Fibroblast of skin of right quadriceps (primary cell): ENCODE measurements around the gene PLA2G2E.

Experiments
- DNase-seq: peaks from one replicate; pipeline ENCODE4 v3.0.0-alpha.2; 2013

The PLA2G2E gene

GRCh38 chr1:19926296-19927129, 3.1 kb upstream of the PLA2G2E start:
- DNase-seq = no peak

DNA sequence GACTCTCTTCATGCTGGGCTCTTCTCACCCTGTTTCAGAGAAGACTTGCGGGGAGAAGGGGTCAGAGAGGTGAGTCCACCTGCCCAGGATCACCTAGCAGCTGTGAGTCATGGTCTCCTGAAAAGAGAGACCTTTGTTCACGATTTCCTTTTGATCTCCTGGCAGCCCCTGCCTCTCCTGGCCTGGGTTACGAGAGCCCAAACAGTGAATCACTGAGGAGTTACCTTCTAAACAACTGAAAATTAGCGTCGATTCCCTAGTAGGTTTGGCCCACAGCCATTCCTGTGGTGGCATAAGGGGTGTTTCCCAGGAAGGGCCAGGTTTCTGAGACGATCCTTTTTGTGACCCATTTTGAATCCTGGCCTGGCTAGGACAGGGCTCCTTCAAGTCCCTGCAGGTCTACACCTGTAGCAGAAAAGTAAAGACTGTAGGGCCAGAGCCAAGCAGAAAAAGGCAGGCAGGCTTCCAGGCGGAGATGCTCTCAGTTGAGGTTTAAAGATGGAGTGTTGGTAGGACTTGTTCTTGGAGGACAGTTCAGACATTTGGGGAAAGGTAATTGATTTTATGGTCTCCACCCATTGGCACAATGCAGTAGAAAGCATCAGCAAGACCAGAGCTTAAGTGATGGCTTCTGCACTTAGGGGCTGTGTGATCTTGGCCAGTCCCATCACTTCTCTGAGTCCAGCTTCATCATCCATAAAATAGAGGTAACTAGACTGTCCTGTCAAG, 2.1 kb upstream of the PLA2G2E start:
- no peak for DNase-seq

- no peak for DNase-seq
Observed at GRCh38 chr1:19923953-19924346, 533 bp upstream of the PLA2G2E start.

GRCh38 chr1:19922015-19922688, 1.3 kb downstream of the PLA2G2E start:
- no peak for DNase-seq

DNA sequence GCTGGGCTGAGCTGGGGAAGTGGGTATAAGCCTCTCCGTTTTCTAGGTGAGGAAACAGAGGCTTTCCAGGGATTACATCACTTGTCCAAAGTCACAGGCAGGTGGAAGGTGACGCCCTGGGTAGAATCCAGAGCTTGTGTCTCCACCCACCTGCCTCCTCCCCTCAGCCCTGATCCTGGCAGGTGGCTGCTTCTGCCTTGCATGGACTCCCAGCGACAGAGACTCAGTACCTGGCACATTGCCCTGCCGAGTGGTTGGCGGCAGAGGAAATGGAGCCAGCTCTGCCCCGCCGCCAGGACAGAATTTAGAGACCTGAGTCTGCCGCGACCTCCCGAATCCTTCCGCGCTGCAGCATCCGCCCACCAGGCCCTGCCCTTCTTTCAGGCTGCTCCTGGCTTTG, 2.1 kb downstream of the PLA2G2E start:
- DNase-seq = no peak

DNA sequence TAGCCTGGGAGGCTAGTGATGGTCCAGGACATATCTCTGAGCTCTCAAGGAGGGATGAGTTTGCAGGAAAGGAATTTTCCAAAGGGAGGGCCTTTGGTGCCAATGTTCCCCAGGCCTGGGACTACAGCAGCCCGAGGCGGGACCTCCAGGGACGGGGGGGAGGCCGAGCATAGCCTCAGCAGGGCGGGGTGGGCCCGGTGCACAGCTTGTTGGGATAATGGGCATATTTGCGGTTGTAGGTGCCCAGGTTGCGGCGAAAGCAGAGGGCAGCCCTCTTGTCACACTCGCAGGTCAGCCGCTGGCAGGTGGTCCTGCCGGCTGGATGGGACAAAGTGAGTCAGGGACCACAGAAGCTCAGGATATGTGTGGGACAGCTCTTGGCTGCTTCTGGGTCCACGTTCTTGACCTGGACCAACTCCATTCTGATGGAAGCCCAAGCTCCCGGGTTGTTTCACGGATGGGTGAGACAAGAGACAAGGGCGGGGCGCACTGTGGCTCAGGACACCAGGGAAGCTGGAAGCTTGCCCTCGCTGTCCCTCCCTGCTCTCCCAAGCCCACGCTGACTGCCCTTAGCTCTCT, 3.2 kb downstream of the PLA2G2E start:
- no peak for DNase-seq

- peak; percentile 78 for DNase-seq
Observed at GRCh38 chr1:19918057-19918456, 5.4 kb downstream of the PLA2G2E start.

DNA sequence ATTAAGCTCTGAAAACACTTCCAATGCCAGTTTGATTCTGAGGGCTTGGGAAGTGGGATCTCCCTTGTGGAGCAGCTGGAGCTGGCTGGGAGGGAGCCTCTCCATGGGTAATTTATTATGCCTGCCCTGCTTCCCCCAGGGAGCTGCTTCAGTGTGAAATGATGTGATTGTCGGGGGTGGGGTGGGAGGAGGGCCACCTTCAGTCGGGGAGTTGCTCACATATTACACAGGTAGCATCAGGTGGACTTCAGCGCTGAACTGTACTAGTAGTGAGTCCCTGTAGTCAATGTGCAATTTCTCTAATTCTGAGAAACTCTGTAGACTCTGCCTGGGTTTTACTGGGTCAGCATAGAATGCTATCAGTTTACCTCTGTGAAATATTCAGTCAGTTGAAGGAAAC, 12.8 kb downstream of the PLA2G2E start:
- no peak for DNase-seq

DNA sequence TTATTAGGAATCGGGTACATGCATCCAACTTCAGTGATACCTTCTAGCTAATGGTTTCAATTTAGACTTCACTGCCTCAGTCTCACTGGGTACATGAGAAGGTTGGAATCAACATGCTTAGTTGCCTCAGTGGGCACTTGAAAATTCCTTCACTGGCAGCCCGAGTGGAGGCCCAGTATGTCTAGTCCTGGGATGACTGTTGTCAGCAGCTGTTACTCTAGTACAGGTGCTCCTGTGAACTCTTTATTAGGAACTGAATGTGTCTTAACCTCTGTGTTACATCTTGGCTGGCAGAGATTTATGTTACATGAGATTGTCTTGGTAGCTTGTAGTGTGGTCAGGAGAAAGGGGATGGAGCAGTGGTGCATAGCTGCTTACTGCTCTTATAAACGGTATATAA, 13.4 kb downstream of the PLA2G2E start:
- no peak for DNase-seq

- DNase-seq = no peak
Observed at GRCh38 chr1:19909392-19909791, 14.0 kb downstream of the PLA2G2E start.

GRCh38 chr1:19907456-19907855, 16.0 kb downstream of the PLA2G2E start:
- no peak for DNase-seq

- no peak for DNase-seq
Observed at GRCh38 chr1:19903621-19904020, 19.8 kb downstream of the PLA2G2E start.

GRCh38 chr1:19901653-19902052, 21.8 kb downstream of the PLA2G2E start:
- no peak for DNase-seq

- DNase-seq = no peak
Observed at GRCh38 chr1:19894218-19894617, 29.2 kb downstream of the PLA2G2E start.

DNA sequence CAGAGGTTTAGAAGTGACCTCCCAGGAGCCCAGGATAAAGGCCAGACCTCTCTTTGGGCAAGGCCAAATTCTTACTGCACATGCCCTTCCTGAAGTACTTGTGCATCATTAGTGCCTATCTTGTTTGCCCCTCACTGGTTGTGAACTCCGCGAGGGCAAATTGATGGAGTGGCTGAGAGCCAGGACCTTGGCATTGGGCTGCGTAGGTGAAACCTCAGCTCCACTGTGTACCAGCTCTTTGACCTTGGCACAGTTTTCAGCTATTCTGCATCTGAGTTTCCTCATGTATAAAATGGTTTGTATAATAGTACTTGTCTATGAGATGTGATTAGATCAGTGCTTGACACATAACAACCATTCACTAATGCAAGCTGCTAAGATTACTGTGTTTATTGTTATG, 29.7 kb downstream of the PLA2G2E start:
- no peak for DNase-seq

DNA sequence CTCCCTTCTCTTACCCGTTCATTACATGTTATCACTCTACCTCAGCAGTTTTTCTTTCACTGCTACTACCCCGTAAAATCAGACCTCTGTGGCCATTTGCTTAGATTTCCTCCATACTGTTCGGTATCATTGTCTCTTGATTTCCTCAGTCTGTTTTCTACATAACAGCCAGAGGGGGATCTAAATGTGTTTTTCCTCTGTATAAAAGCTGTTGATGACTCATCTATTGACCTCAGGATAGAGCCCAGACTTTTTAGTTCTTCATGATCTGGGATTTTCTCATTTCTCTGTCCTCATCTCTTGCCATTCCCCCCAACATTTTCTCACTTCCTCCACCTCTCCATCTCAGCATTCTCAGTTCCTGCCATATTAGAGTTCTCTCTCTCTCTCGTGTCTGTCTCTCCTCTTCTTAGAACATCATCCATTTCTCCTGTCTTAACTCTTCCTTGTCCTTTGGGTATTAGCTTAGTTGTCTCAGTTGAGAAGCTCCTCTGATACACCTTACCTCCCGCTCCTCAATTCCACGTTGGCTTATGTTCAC, 30.7 kb downstream of the PLA2G2E start:
- DNase-seq = no peak

DNA sequence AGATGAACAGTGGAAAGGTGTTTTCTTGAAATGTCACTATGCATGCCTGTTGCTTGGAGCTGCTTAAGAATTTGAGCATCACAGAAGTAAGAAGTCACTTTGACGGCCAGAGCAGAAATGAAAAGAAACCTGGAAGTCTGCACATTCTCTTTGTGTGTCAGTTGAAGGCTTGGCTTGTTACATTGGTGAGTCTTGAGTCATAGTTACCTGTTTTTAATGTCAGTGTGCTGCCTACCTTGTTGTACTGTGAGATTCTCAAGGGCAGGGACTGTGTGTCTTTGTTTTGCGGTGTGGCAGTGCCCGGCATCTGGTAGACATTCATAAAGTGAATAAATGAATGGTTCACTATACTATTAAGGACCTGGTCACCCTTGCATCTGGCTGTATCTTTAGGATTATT, 31.3 kb downstream of the PLA2G2E start:
- DNase-seq = no peak

- no peak for DNase-seq
Observed at GRCh38 chr1:19889656-19890055, 33.8 kb downstream of the PLA2G2E start.

GRCh38 chr1:19888112-19888511, 35.3 kb downstream of the PLA2G2E start:
- DNase-seq = no peak

GRCh38 chr1:19885821-19886220, 37.6 kb downstream of the PLA2G2E start:
- peak; percentile 26 for DNase-seq

- no peak for DNase-seq
Observed at GRCh38 chr1:19884312-19884711, 39.1 kb downstream of the PLA2G2E start.

- peak; percentile 97 for DNase-seq
Observed at GRCh38 chr1:19882111-19883071, 41.0 kb downstream of the PLA2G2E start, which contains the start of gene OTUD3. TSS of gene OTUD3 (plus strand) at chr1:19882395. CDS start at chr1:19882514, 119 bp downstream.
